Measurements from ENCODE around the gene AUTS2. TPM values are rescaled to one million over a fixed set of nuclear protein-coding genes. Genes with fewer than 3 reads are reported as not detected.

AUTS2 gene
- total and polyA plus RNA-seq, 2 of the 8 experiments (the other 6 are each of a cell fraction or from before 2014, with no cell fraction given) = 25.9 to 101 TPM

- H3K36me3 ChIP-seq (ENCODE audit: control insufficient read depth in 2 of 4, insufficient read depth in 4 of 4, low read length in 3 of 4) = no peaks in the 10 kb centered on the region
- H3K56ac ChIP-seq (replicated peaks; ENCODE audit: insufficient read length, low read depth, low read length) = no peak overlapping the region
- no peak overlapping the region for H2BK120ac ChIP-seq (replicated peaks; ENCODE audit: low read depth, low read length)
- H4K5ac ChIP-seq (ENCODE audit: insufficient read length, low read depth, low read length) = no peak overlapping the region
- H3K79me2 ChIP-seq (ENCODE audit: control insufficient read depth in 1 of 2, insufficient read depth in 2 of 2, low read length in 2 of 2) = no peaks in the 10 kb centered on the region
- no peak for TF ChIP-seq RBBP5 (IDR thresholded peaks at IDR 0.05; ENCODE audit: borderline replicate concordance, low read depth, low read length)
- TF ChIP-seq TCF12 (IDR thresholded peaks at IDR 0.05; ENCODE audit: low read depth, low read length) = no peak
- TF ChIP-seq ATF3 (IDR thresholded peaks at IDR 0.05; ENCODE audit: insufficient read depth, low read depth, low read length) = no peak
- no peak for TF ChIP-seq MAX (IDR thresholded peaks at IDR 0.05)
- no peak for TF ChIP-seq RXRA (IDR thresholded peaks at IDR 0.05; ENCODE audit: insufficient read depth, low read depth, low read length)
- no peak for TF ChIP-seq CEBPB (IDR thresholded peaks at IDR 0.05; ENCODE audit: low read depth, low read length)
- TF ChIP-seq JUN (IDR thresholded peaks at IDR 0.05; ENCODE audit: low read depth, low read length) = no peak
- peaks cover 3% of the 10 kb centered on the region; the same call in 1 of the 2 replicates for H3K79me1 ChIP-seq (ENCODE audit: low read depth, low read length)
- no peak overlapping the region for H2BK5ac ChIP-seq (ENCODE audit: low read depth, low read length)
- DNase-seq (ENCODE audit: low read depth in 1 of 2, low spot score in 2 of 2) (no peak), FAIRE-seq (no peak)
- H3K23ac ChIP-seq (ENCODE audit: insufficient read length) = no peak overlapping the region
- POLR2A ChIA-PET (ENCODE audit: partially characterized antibody) = no interaction called here
- H3K27ac ChIP-seq (ENCODE audit: low read depth, low read length) = no peak overlapping the region
- H3K9ac ChIP-seq (replicated peaks in 1 of 4; ENCODE audit: extremely low read depth in 1 of 4, low read depth in 3 of 4, low read length in 3 of 4) = no peak overlapping the region
- H4K91ac ChIP-seq (replicated peaks; ENCODE audit: insufficient read length, low read length) = no peak overlapping the region
- WGBS, 2 experiments (ENCODE audit: extremely low coverage in 1 of 2, insufficient coverage in 1 of 2, insufficient read length in 1 of 2, insufficient replicate concordance in 2 of 2, low coverage in 1 of 2, low lambda C conversion rate in 2 of 2, missing lambda C conversion rate in 1 of 2) = 65% methylated on average over 3 of the region's 3 CpGs; no CpG with 5 or more reads in 1 of the 2 experiments
- H2BK20ac ChIP-seq (ENCODE audit: low read length) = no peak overlapping the region
- no peak overlapping the region for H2BK15ac ChIP-seq (ENCODE audit: low read length)
- H3K14ac ChIP-seq (ENCODE audit: insufficient read length) = no peak overlapping the region
- H3K9me3 ChIP-seq (ENCODE audit: insufficient read depth in 2 of 2, low read depth in 1 of 2, low read length in 1 of 2) = no peaks in the 10 kb centered on the region
- no peak overlapping the region for H3K4ac ChIP-seq (replicated peaks; ENCODE audit: insufficient read length, low read depth, low read length)
- H3K18ac ChIP-seq (ENCODE audit: extremely low read depth, low read length) = no peak overlapping the region
- H2AFZ ChIP-seq (ENCODE audit: low read length) = no peak overlapping the region
- CTCF ChIA-PET (ENCODE audit: partially characterized antibody) = interaction anchor here (0.6 to 0.7 kb wide), 3 partner anchors 11 to 279 kb away, joined by 3 read pairs; no protein-coding TSS in a partner anchor
- no peak overlapping the region for H3K4me2 ChIP-seq (ENCODE audit: insufficient read depth in 1 of 2, low read depth in 2 of 2, low read length in 2 of 2)
- no peak overlapping the region for H4K8ac ChIP-seq (ENCODE audit: extremely low read depth, insufficient read depth, low read length)
- no peak overlapping the region for H2BK12ac ChIP-seq (ENCODE audit: low read depth, low read length)
- H3K23me2 ChIP-seq (ENCODE audit: low read depth, low read length) = no peaks in the 10 kb centered on the region
- H2AK5ac ChIP-seq (ENCODE audit: low read depth, low read length) = no peak overlapping the region
- peaks cover 79 to 97% (median 91%) of the 10 kb centered on the region in 4 experiments for H3K27me3 ChIP-seq (replicated peaks in 1 of 4; ENCODE audit: control insufficient read depth in 3 of 4, extremely low read depth in 1 of 4, insufficient read depth in 3 of 4, low read length in 3 of 4)
- H3K4me3 ChIP-seq (ENCODE audit: extremely low read depth in 1 of 4, insufficient read depth in 2 of 4, low read depth in 3 of 4, low read length in 4 of 4) = no peak overlapping the region
- peaks cover 28 to 36% of the 10 kb centered on the region in 2 experiments for H4K20me1 ChIP-seq (replicated peaks in 1 of 2; ENCODE audit: control insufficient read depth in 1 of 2, insufficient read depth in 2 of 2, low read length in 2 of 2)
- H3K4me1 ChIP-seq (replicated peaks in 1 of 4; ENCODE audit: control insufficient read depth in 3 of 4, insufficient read depth in 4 of 4, low read length in 3 of 4) = peaks cover 0 to 10% (median 3%) of the 10 kb centered on the region in 4 experiments; a peak in 3 of 7 replicates
Observed at GRCh38 chr7:69612981-69613380, 14.7 kb downstream of the AUTS2 start.
